Measurements from ENCODE around the gene THBD.

Gene THBD

GRCh38 chr20:23069108-23069507 lies 19.6 kb upstream of the THBD start:
- ATAC-seq (ENCODE audit: low read depth) (no peak), DNase-seq (ENCODE audit: low spot score) (no peak)
- no peak for TF ChIP-seq CTCF (IDR thresholded peaks at IDR 0.05; ENCODE audit: poor library complexity, severe bottlenecking)
- Histone ChIP-seq H3K4me1 (ENCODE audit: insufficient read depth, poor library complexity, severe bottlenecking) (no peaks in the 10 kb centered on the region), H3K9me3 (ENCODE audit: severe bottlenecking) (no peaks in the 10 kb centered on the region), H3K4me3 (ENCODE audit: severe bottlenecking) (no peak overlapping the region), H3K27me3 (ENCODE audit: insufficient read depth, poor library complexity, severe bottlenecking) (no peaks in the 10 kb centered on the region), H3K27ac (ENCODE audit: poor library complexity, severe bottlenecking) (no peak overlapping the region), H3K36me3 (ENCODE audit: low read depth) (no peaks in the 10 kb centered on the region)

DNA sequence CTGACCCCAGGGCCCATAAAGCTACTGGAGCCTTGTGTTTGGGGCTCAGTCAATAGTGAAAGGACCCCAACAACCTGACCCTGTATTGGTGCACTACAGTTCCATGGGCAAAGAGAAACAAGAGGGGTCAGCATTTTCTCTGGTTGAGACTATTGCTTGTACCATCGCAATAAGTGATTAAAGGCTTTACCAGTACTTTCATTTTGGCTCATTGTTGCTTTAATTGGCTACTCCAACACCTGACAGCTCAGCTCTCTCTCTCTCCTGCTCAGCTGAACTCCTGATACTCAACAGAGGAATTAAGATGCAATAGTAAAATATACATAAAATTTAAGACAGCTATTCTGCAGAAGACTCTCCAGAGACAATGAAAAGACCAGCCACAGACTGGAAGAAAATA lies 18.8 kb upstream of the THBD start:
- no peak for ATAC-seq (ENCODE audit: low read depth)
- no peak overlapping the region for H3K4me3 ChIP-seq (ENCODE audit: severe bottlenecking)
- no peaks in the 10 kb centered on the region for H3K27me3 ChIP-seq (ENCODE audit: insufficient read depth, poor library complexity, severe bottlenecking)
- H3K9me3 ChIP-seq (ENCODE audit: severe bottlenecking) = no peaks in the 10 kb centered on the region
- H3K27ac ChIP-seq (ENCODE audit: poor library complexity, severe bottlenecking) = no peak overlapping the region
- TF ChIP-seq CTCF (IDR thresholded peaks at IDR 0.05; ENCODE audit: poor library complexity, severe bottlenecking) = no peak
- H3K4me1 ChIP-seq (ENCODE audit: insufficient read depth, poor library complexity, severe bottlenecking) = no peaks in the 10 kb centered on the region
- DNase-seq (ENCODE audit: low spot score) = no peak
- no peaks in the 10 kb centered on the region for H3K36me3 ChIP-seq (ENCODE audit: low read depth)

- DNase-seq (ENCODE audit: low spot score) (no peak), ATAC-seq (ENCODE audit: low read depth) (no peak)
- H3K4me1 ChIP-seq (ENCODE audit: insufficient read depth, poor library complexity, severe bottlenecking) = no peaks in the 10 kb centered on the region
- no peaks in the 10 kb centered on the region for H3K36me3 ChIP-seq (ENCODE audit: low read depth)
- TF ChIP-seq CTCF (IDR thresholded peaks at IDR 0.05; ENCODE audit: poor library complexity, severe bottlenecking) = no peak
- no peak overlapping the region for H3K4me3 ChIP-seq (ENCODE audit: severe bottlenecking)
- no peaks in the 10 kb centered on the region for H3K27me3 ChIP-seq (ENCODE audit: insufficient read depth, poor library complexity, severe bottlenecking)
- no peak overlapping the region for H3K27ac ChIP-seq (ENCODE audit: poor library complexity, severe bottlenecking)
- H3K9me3 ChIP-seq (ENCODE audit: severe bottlenecking) = no peaks in the 10 kb centered on the region
These were observed 17.3 kb upstream of the THBD start for GRCh38 chr20:23066772-23067171.

DNA sequence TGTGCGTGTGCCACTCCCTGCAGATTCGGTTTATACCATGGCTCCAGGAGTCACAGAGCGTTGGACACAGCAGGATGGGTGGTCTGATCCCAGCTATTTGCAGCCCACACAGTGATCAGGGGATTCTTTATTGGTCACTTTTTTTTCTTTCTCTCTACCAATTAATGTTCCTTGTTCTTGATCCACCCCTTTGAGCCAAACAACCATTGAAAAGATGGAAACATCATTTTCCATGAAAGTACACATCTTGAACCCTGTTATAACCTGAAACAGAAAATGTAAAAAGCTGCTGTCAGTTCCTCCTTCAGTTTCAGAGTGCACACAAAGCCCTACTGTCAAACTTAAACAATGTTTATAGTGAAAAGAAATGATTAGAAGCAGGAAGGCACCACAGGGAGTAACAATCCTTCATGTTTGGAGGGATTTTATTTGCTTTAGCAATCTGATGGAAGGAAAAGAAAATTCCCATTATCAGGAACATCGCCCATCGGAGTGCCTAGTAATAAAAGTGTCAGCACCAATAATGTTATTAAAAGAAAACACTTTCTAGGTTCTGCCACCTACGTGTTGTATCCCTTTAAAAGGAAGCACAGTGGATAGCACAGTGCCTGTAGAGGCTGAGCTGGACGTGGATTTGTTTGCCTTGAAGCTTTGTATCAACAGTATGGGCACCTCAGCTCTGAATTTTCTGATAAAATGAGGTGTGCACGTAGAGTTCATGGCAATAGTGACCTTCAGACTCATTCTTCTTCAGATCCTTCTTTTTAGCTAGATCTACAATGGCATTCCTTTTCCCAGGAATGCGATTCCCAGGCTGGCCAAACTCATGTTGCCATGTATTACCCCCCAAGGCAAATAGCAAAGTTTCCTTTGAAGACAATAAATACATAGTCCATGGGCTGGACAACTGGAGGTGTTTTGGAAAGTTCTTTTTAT lies 16.1 kb upstream of the THBD start:
- no peak for ATAC-seq (ENCODE audit: low read depth)
- DNase-seq (ENCODE audit: low spot score) = no peak
- H3K4me1 ChIP-seq (ENCODE audit: insufficient read depth, poor library complexity, severe bottlenecking) = no peaks in the 10 kb centered on the region
- H3K4me3 ChIP-seq (ENCODE audit: severe bottlenecking) = no peak overlapping the region
- no peaks in the 10 kb centered on the region for H3K9me3 ChIP-seq (ENCODE audit: severe bottlenecking)
- H3K27me3 ChIP-seq (ENCODE audit: insufficient read depth, poor library complexity, severe bottlenecking) = no peaks in the 10 kb centered on the region
- H3K27ac ChIP-seq (ENCODE audit: poor library complexity, severe bottlenecking) = no peak overlapping the region
- no peaks in the 10 kb centered on the region for H3K36me3 ChIP-seq (ENCODE audit: low read depth)
- TF ChIP-seq CTCF (IDR thresholded peaks at IDR 0.05; ENCODE audit: poor library complexity, severe bottlenecking) = no peak

GRCh38 chr20:23063581-23063980 lies 14.1 kb upstream of the THBD start:
- ATAC-seq (ENCODE audit: low read depth) = no peak
- Histone ChIP-seq H3K36me3 (ENCODE audit: low read depth) (no peaks in the 10 kb centered on the region), H3K4me1 (ENCODE audit: insufficient read depth, poor library complexity, severe bottlenecking) (no peaks in the 10 kb centered on the region), H3K9me3 (ENCODE audit: severe bottlenecking) (no peaks in the 10 kb centered on the region), H3K27ac (ENCODE audit: poor library complexity, severe bottlenecking) (no peak overlapping the region), H3K27me3 (ENCODE audit: insufficient read depth, poor library complexity, severe bottlenecking) (no peaks in the 10 kb centered on the region), H3K4me3 (ENCODE audit: severe bottlenecking) (no peak overlapping the region)
- TF ChIP-seq CTCF (IDR thresholded peaks at IDR 0.05; ENCODE audit: poor library complexity, severe bottlenecking) = no peak
- DNase-seq (ENCODE audit: low spot score) = no peak
